Vagina (tissue), 2 donors: Measurements from ENCODE around the gene LENG8. TPM values are rescaled to one million over a fixed set of nuclear protein-coding genes. Genes with fewer than 3 reads are reported as not detected.

Experiments
- DNase-seq, 2 donors: peaks; one replicate each; pipeline ENCODE4 v3.0.0-alpha.2; 2017; ENCODE audit errors: extremely low spot score in 2 of 2
- H3K27ac ChIP-seq: fragments of 200-600 bp; sonication (generic); one replicate; pipeline ENCODE4 v1.5.1; 2019
- H3K27me3 ChIP-seq: fragments of 200-600 bp; sonication (generic); one replicate; pipeline ENCODE4 v1.5.1; 2019
- H3K36me3 ChIP-seq, 2 donors: fragments of 200-600 bp; sonication (generic); one replicate each; pipeline ENCODE4 v1.5.1; 2017 to 2019
- H3K4me1 ChIP-seq: fragments of 200-600 bp; sonication (generic); one replicate; pipeline ENCODE4 v1.5.1; 2019
- H3K4me3 ChIP-seq, 2 donors: fragments of 200-600 bp; sonication (generic); 1 replicate in 1 of 2; 2 replicates in 1 of 2; pipeline ENCODE4 v1.5.1; 2016 to 2019
- H3K9me3 ChIP-seq: fragments of 200-600 bp; sonication (generic); one replicate; pipeline ENCODE4 v1.5.1; 2019
- CTCF ChIP-seq, 3 experiments: fragments of 450-650 bp in 2 of 3; fragments of 200-600 bp in 1 of 3; sonication (generic) in 1 of 3; IDR thresholded peaks; one replicate each; pipeline ENCODE4 v1.5.1; 2017 to 2019; ENCODE audit warnings: antibody characterized with exemption in 3 of 3, mild to moderate bottlenecking in 2 of 3, moderate library complexity in 2 of 3
- POLR2A ChIP-seq, 2 donors: fragments of 450-650 bp; IDR thresholded peaks; one replicate each; pipeline ENCODE4 v1.6.1; 2017; ENCODE audit warnings: antibody characterized with exemption in 2 of 2, mild to moderate bottlenecking in 2 of 2, moderate library complexity in 2 of 2
- POLR2AphosphoS5 ChIP-seq, 2 donors: sonication (generic); formaldehyde crosslinking; IDR thresholded peaks; one replicate each; pipeline ENCODE4 v1.9.0; 2017; ENCODE audit warnings: antibody characterized with exemption in 2 of 2, mild to moderate bottlenecking in 2 of 2, low read depth in 1 of 2; ENCODE audit not compliant: insufficient read depth in 1 of 2
- intact Hi-C: fragments of 100-400 bp; cut with DNase I; formaldehyde crosslinking; loops from one replicate; pipeline ENCODE4 v1.15.1; 2023
- total RNA-seq: library from RNA; depleted of rRNA; stranded (reverse); fragments of >200 nt; gene quantifications from one replicate; pipeline ENCODE4 v1.2.3, GENCODE V29; 2016

The LENG8 gene
- total RNA-seq, 1 donor from 2014 or later: 129 TPM

GRCh38 chr19:54408456-54409026 is 40.5 kb upstream of the LENG8 start:
- Histone ChIP-seq H3K4me1 (no peaks in the 10 kb centered on the region), H3K4me3 (no peak overlapping the region), H3K27ac (no peak overlapping the region), H3K36me3 (no peaks in the 10 kb centered on the region), H3K9me3 (no peaks in the 10 kb centered on the region), H3K27me3 (no peaks in the 10 kb centered on the region)
- intact Hi-C loops: no loop called here
- TF ChIP-seq POLR2AphosphoS5 (IDR thresholded peaks at IDR 0.05; ENCODE audit: insufficient read depth in 1 of 2, low read depth in 1 of 2) (no peak), CTCF (IDR thresholded peaks at IDR 0.05) (no peak), POLR2A (IDR thresholded peaks at IDR 0.05) (no peak)
- no peak for DNase-seq

DNA sequence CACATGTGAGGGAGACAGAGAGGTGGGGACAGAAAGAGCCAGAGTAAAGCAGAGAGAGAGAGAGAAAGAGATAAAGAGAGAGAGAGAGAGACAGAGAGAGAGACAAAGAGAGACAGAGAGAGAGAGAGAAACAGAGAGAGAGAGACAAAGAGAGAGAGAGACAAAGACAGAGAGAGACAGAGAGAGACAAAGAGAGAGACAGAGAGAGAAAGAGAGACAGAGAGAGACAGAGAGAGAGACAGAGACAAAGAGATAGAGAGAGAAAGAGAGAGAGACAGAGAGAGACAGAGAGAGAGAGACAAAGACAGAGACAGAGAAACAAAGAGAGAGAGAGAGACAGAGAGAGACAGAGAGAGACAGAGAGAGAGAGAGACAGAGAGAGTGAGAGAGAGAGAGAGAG is 38.0 kb upstream of the LENG8 start:
- no peaks in the 10 kb centered on the region for H3K27me3 ChIP-seq
- no peaks in the 10 kb centered on the region for H3K4me1 ChIP-seq

DNA sequence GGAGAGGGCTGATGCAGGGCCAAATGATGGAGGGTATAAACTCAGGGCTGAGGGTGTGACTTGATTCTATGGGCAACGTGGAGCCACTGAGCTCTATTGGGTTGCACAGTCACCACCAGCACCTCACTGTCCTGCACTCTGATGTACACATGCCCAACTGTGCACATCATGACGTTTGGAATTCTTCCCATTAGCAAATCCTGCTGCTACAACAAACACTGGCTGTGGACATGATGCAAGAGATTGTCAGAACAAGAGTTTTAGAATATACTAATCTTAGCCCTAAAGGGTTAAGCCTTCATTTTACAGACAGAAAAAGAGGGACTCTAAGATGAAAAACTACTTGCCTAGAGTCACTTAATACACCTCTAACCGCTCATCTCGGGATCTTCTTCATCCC is 36.1 kb upstream of the LENG8 start:
- TF ChIP-seq POLR2A (IDR thresholded peaks at IDR 0.05) (no peak), CTCF (IDR thresholded peaks at IDR 0.05) (no peak), POLR2AphosphoS5 (IDR thresholded peaks at IDR 0.05; ENCODE audit: insufficient read depth in 1 of 2, low read depth in 1 of 2) (no peak)
- intact Hi-C loops: no loop called here
- Histone ChIP-seq H3K27me3 (no peaks in the 10 kb centered on the region), H3K27ac (no peak overlapping the region), H3K4me3 (no peak overlapping the region), H3K36me3 (no peaks in the 10 kb centered on the region), H3K4me1 (no peaks in the 10 kb centered on the region), H3K9me3 (no peaks in the 10 kb centered on the region)
- no peak for DNase-seq

More for the DNA sequence above, 38.0 kb upstream of the LENG8 start:
- no peak for DNase-seq
- H3K36me3 ChIP-seq: no peaks in the 10 kb centered on the region
- H3K9me3 ChIP-seq: no peaks in the 10 kb centered on the region
- no peak overlapping the region for H3K4me3 ChIP-seq
- H3K27ac ChIP-seq: no peak overlapping the region
- intact Hi-C loops: no loop called here
- TF ChIP-seq POLR2A (IDR thresholded peaks at IDR 0.05): no peak

- Histone ChIP-seq H3K27me3 (no peaks in the 10 kb centered on the region), H3K4me1 (no peaks in the 10 kb centered on the region), H3K27ac (no peak overlapping the region), H3K9me3 (no peaks in the 10 kb centered on the region), H3K36me3 (no peaks in the 10 kb centered on the region), H3K4me3 (no peak overlapping the region)
- TF ChIP-seq POLR2A (IDR thresholded peaks at IDR 0.05) (no peak), POLR2AphosphoS5 (IDR thresholded peaks at IDR 0.05; ENCODE audit: insufficient read depth in 1 of 2, low read depth in 1 of 2) (no peak), CTCF (IDR thresholded peaks at IDR 0.05) (no peak)
- DNase-seq: no peak
- intact Hi-C loops: no loop called here
Measured at GRCh38 chr19:54414156-54414555, 34.8 kb upstream of the LENG8 start.

DNA sequence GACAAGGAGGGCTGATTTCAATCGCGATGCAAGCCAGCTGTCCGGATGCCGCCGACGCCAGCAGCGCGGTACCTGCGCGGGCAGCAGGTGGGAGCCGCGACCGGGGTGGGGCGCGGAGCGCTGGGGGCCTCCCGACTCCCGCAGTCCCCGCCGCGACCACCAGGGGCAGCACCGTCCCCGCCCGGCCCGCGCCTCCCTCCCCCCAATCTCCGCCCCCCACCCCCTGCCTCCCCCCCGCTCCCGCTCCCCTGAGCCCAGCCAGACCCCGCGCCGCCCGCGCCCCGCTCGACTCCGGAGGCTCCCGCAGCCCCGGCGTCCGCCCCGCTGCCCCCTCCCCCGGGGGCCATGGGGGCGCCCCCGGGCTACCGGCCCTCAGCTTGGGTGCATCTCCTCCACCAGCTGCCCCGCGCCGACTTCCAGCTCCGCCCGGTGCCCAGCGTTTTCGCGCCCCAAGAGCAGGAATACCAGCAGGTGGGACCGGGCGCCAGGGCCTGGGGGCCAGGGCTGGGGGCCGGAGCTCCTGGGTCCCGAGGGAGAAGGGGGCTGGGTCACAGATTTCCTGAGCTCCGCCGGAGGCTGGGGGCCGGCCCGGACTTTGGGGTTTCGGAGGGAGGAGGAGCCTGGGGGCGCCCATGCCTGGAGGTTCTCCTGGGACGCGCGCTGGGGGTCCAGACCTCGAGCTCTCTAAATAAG is 33.6 kb upstream of the LENG8 start, which contains the start of gene TTYH1:
TSS of gene TTYH1 (plus strand) at position 257 of the 693 bp plus-strand sequence. CDS start at position 346, 89 bp downstream.
- DNase-seq: no peak
- no peak within 1 kb of the TSS for H3K27ac ChIP-seq
- intact Hi-C loops: no loop called here

More for the DNA sequence above, 33.6 kb upstream of the LENG8 start, which contains the start of gene TTYH1:
- Histone ChIP-seq H3K27me3 (no peaks in the 10 kb centered on the region), H3K4me3 (peak within 1 kb of the TSS in 1 of 2 donors; percentile 31), H3K9me3 (no peaks in the 10 kb centered on the region), H3K4me1 (peaks cover under 1% of the 10 kb centered on the region), H3K36me3 (no peaks in the 10 kb centered on the region)
- TF ChIP-seq POLR2AphosphoS5 (IDR thresholded peaks at IDR 0.05; ENCODE audit: insufficient read depth in 1 of 2, low read depth in 1 of 2): no peak
- TF ChIP-seq POLR2A (IDR thresholded peaks at IDR 0.05): no peak
- TF ChIP-seq CTCF (IDR thresholded peaks at IDR 0.05): no peak
